CD4-positive, alpha-beta T cell treated with Interleukin-12 subunit alpha and Interleukin-12 subunit beta, for 1 hour (primary cell): ENCODE measurements around the gene CAMTA1.

Experiments used
- DNase-seq: peaks from one replicate; pipeline ENCODE4 v3.0.0-alpha.2; 2020

The CAMTA1 gene

DNA sequence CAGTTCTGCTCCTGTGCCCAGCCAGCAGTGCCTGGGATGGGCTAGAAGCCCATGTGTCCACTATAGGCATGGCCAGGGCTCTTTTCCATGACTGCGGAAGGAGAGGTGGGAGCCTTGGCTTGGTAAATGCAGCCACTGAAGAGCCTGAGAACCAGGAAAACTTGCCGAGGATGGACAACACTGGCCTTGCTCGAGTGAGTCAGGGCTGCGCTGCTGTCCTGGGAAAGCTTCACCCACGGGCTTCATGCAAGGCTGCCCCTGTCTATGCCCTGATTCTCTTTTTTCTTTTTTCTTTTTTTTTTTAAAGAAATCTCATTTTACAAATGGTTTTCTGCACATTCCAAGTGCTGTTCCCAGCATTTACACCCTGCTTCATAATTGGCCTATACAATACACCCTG lies 156.5 kb downstream of the CAMTA1 start:
- DNase-seq: no peak

DNA sequence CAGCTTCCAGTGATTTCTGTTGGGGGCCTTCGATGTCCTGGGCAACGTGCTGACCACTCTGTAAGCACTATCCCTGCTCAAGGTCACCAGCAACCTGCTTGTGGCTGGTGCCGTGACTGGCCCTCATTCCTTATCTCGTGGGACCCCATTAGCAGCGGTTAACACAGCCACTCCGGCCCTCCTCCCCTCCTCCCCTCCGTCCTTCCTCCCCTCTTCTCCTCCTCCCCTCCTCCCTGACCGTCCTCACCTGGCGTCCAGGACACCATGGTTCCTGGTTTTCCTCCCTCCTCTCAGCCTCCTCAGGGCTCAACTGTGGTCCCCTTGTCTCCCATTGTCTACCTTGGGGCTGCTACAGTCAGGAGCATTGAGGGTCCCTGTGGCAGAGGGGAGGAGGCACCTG lies 157.7 kb downstream of the CAMTA1 start:
- no peak for DNase-seq

DNA sequence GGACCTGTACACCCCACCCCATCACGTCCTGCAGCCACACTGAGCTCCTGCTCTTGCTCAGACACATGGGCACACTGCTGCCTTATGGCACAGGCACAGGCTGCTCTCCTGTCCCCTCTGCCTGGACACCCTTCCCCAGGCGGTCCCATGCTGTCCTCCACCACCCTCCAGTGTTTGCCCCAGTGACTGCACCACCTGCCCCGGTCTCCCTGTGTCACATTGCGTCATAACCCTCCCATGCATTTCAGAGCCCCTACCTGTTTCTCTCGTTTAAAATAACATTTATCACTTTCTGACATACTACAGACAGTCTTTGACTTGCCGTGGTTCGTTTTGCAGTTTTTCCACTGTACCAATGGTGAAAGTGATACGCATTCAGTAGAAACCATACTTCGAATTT lies 159.2 kb downstream of the CAMTA1 start:
- DNase-seq: no peak

DNA sequence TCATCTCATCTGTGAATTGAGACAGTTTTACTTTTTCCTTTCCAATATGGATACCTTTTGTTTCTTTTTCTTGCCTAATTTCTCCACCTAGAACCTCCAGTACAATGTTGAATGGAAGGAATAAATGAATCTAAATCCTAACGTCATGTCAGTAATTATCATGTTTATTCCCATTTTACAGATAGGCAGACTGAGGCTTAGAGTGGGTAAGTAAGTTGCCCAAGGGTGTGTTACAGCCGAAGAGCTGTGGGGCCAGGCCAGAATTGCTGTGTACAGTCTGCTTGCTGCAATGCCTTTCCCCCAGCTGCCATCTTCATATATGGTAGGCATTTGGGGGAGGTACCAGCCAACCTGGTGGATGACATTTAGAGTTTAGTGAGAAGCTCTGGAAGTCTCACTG lies 162.7 kb downstream of the CAMTA1 start:
- DNase-seq: no peak

DNA sequence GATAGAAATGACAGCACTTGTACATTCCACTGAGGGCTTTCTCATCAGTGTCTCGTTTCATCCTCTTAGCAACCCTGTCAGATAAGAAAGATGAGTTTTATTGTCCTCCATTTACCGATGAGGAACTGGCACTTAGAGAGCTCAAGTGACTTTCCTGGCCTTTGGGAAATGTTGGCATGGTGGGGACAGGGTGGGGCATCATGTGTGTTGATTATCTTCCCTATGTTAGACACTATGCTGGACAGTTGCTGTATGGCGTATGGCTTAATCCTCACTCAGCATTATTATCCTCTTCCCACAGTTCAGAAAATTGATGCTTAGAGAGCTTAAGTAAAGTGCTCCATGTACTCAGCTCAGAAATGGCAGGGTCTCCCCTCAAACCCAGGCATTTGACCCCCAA lies 163.2 kb downstream of the CAMTA1 start:
- no peak for DNase-seq

DNA sequence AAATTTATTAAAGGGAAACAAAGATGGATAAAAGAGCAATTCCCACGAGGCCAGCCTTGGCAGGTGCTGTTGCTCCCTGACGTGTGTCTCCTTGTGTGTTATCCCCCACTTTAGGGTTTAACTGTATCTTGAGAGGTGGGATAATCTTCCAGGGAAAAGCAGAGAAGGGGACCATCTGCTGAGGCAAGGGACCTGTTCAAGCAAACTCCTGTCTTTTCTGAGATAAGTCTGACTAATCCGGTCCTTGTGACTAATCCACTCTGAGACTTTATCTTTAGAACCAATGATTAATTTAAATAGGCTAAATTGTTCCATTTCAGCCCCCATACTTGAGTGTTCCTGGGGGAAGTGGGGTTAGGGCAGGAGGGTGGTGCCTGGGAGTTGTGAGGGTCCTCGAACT lies 163.6 kb downstream of the CAMTA1 start:
- DNase-seq: no peak

DNA sequence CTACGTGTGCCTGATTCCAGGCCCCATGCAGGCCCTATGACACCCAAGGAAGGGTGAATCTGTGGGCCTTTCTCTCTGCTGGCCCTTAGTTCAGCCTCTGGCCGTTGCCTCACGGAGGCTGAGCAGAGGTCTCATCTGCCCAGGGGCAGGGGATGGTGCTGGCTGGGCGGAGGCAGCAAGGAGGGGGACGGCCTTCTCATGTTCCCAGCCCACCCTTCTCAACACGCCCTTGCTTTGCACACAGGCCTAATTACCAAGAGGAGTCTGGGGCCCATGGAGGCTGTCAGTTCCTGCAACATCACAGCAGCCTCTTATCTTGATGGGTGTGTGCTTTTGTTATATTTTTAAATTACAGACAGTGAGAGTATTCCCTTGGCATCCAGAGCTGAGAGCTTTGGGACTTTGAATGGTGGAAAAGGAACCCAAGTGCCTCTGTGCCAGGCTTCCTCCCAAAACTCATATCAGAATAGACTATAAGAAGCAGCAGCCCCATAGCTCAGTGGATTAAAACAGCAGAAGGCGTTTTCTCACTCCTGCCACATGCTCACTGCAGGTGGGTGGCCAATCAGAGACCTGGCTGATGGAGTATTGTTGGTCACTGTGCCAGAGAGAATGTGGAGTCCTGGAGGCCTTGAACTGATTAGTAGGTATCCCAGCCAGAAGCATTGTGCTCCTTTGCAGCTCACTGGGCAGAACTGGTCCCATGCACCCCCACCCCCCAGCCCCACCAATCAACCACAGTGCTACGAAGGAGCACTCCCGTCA lies 164.9 kb downstream of the CAMTA1 start:
- no peak for DNase-seq

DNA sequence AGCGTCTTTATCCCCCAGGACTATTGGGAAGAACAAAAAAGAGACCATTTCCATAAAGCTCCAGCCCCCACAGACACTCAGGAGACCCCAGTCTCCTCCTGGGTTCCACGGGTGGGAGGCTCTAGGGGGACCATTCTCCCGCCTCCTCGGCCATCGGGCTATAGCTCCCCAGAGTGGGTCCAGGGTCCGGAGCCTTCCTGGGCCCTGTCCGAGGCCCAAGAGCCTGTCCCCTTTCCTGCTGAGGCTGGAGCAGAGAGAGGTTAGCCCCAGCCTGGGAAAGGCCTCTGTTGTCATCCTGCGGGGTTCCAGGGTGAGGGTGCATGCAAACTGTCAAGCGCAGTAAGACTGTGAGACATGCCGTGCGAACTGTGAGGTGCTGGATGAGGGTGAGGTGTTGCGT lies 166.3 kb downstream of the CAMTA1 start:
- no peak for DNase-seq

DNA sequence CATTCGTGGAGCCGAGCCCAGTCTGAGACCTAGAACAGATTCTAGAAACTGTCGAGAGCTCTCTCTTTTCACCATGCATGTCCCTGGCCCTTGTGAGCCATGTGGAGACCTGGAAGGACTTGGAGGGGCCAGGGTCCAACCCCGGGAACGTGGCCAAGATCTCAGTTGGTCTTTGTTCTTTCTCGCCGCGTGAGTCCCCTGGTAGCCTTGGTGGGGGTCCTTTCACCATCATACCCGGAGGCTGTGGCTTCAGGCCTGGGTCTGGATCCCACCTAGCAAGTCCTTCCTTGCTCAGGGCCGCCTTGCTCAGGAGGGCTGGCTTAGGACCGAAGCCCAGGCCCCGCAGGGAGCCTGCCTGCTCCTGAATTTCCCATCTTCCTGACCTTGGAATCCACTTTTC lies 168.0 kb downstream of the CAMTA1 start:
- no peak for DNase-seq

DNA sequence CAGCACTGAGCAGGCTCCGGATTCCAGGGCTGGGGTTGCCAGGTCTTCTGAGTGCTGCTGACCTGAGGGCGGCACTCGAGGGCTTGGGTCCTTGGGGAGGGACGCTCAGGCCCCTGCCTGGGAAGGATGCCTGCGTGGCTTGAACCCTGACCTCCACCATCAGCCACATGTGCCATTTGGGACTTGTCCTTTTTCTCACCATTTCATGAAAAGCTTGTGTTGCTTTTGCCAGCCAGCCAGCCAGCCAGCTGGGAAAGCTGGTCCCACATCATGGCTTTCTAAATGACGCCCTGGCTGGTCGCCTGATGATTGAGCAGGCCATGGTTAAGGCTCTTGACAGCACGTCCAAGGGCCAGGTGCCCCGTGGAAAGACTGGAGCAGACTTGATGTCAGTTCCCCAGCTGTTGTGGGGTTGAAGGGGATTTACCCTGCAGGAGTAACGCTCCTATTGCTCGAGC lies 168.7 kb downstream of the CAMTA1 start:
- DNase-seq: no peak

DNA sequence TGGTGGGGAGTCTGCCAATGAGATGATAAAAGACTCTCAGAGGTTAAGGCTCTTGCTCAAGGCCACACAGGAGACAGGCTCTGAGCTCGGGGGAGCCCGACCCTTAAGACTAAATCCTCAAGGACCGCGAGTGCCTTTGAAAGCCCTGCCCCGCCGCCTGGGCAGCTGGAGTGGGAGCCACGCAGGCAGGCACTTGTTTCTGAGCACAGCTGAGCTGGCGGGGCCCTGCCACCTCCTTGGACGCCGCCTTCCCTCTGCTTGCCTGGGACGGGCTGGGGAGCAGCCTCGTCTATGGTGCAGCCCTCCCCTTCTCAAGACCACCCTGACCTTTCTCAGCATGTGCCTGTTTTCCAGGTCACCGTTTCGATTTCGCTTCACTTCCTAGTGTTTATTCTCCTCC lies 169.3 kb downstream of the CAMTA1 start:
- DNase-seq: no peak

DNA sequence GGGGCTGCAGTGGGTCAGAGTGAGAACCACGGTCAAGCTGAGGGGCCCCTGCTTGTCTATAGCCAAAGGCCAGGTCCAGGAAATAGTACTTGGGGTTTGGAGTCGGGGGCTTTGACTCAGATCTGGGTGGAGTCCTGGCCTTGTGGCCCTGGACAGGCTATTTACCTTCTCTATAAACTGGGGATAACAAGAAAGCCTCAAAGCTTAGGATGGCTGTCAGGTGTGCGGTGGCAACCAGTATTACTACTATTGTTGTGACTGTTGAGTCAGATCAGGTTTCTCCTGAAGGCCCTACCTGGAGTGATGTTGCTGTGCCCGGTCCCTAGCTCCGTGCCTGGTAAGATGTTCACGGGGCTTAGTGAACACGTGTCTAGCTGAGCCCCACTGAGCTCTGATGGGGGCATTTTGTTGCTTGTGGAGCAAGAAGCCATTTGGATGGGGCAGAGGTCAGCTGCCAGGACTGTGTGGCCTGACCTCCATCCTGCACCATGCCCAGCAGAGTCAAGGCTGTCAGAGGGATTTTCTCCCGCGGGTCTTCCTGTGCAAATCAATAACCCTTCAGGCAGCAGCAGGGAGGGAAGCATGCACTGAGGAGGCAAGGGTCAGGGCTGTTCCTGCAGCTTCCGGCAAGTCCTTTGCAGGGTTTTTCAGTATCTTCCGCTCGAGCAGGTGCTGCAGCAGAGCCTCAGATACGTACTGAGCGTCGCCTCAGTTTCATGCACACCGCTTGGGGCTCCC lies 170.3 kb downstream of the CAMTA1 start:
- no peak for DNase-seq

DNA sequence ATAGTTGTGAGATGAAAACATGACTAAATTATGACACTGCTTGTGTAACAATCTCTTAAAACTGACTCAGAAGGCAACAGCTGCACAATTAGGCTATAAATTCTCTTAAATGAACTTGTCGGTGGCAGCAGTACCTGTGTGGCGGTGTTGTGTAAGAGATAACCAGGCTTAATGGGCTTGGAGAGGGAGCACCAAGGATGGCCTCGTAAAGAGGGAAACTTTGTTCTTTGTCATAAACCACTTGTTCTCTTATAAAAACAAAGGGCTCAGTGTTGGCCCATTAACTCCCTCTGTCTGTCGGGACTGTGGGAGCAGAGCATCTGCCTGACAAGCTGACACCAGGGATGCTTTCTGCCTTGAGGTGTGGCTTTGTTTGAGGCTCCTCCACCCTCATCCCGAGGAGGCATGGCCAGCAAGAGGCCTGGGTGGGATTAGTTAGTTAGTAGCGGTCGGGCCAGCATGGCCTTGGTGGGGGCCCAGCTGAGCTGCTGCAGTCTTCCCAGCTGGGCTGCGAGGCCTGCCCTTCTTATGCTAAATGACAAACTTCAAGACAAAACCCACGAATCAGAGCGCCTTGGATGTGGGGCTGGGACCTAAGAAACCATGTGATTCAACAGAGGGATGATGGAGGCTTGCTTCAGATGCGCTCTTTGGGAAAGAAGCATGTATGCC lies 171.4 kb downstream of the CAMTA1 start:
- no peak for DNase-seq

DNA sequence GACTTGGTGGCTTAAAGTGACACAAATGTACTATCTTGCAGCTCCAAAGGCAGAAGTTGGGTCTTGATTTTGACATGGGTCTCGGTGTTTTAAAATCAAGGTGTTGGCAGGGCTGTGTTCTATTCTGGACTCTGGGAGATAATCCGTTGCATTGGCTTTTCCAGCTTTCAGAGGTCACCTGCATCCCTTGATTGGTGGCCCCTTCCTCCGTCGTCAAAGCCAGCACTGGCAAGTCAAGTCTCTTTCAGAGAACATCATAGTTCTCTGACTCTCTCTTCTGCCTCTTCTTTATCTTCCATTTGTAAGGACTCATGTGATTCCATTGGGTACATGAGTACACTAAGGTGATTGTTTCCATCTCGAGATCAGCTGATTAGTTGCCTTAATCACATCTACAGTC lies 172.1 kb downstream of the CAMTA1 start:
- DNase-seq: no peak

DNA sequence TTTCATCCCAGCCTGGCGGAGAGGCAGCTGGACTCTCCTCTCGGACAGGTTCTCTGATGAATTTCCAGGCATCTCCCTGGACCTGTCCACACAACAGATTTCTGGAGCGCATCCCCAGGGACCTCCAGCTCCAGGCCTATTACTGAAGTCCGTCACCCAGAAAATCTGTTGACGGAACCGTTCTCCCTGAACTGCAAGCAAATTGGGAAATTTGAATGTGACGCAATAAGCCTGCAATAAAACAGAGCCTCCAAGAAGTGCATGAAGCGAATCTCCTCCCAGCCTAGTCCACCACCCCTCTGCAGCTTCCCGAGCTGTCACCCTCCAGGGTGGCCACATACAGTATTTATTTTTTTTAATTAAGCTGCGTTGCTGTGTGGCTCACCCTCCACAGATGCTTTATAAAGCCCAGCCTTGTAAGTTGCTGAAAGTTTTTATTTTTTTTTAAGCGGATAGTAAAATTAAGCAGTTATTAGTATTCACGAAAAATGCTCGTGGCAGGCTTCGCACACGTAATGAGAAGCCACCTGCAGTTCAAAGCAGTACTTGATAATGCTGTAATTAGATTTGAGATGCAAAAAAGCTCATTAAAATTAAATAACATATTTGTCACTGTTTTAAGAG lies 173.3 kb downstream of the CAMTA1 start:
- no peak for DNase-seq

DNA sequence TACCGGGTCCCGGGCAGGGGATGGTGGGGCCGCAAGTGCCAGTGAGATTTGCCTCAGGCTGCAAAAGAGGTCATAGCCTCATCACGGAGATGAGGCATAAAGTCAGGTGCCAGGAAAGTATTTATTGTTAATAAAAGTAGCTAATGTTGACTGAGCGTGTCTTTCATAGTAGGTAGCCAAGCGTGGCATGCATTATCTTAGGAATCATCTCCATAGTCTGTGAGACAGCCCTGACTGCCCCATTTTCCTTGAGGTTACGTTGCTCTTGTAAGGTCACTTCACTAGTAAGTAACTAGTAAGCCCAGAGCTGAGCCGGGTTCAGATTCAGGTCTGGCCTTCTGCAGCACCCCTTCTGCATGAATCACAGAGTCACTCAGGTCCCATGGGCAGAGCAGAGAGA lies 174.2 kb downstream of the CAMTA1 start:
- DNase-seq: no peak

DNA sequence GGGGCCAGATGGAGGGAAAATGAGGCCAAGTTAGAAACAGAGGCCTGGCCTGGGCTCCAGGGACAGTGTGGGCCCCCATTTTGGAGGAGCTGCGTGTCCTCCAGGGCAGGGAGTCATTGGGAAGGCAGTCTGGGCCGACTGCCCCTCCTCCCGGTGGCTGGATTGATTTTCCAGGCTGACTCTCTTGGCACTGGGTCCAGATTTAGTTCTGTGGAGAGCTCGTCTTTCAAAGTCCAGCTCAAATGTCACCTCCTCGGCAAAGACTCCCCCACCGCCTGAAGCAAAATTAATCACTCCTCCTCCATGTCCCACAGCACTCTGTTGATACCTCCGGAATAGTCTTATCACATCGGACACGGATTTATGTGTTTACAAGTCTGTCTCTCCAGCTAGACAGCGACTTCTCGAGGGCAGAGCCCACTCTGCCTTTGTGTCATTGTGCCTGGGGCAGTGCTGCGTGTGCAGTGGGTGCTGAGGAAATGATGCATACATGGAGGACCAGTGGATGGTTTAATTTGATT lies 175.1 kb downstream of the CAMTA1 start:
- DNase-seq: no peak

DNA sequence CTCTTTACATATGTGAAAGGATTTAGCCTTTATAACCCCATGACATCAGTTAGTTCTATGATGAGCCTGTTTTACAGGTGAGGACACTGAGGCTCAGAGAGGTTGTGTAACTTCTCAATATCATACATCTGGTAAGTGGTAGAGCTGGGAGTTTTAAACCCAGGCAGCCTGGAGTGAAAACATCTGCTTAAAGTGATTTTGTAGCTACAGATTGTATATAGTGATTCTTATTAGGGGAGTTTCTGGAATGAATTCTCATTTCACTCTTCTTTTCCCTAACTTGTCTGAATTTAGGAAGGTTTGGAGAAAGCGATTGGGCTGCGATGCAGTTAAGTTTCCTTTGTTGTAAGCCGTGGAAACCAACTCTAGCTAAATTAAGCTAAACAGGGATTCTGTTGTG lies 175.6 kb downstream of the CAMTA1 start:
- DNase-seq: no peak

DNA sequence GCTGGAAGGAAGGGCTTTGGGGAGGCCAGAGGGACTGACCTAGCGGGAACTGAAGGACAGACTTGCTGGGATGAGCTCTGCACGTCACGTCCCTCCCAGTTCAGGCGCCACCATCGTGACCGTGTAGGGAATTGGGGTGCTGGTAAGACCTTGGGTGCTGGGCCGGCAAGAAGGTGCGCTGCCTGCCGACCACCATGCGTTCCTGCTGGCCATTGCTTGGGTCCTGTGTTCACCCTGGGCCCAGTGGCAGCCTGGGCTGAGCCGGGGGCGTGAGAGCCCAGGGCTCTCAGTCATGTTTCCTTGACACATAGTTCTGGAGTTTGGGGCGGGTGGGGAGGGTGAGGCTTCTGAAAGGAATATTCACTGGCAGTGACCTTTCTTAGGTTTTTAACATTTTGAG lies 176.0 kb downstream of the CAMTA1 start:
- DNase-seq: no peak

DNA sequence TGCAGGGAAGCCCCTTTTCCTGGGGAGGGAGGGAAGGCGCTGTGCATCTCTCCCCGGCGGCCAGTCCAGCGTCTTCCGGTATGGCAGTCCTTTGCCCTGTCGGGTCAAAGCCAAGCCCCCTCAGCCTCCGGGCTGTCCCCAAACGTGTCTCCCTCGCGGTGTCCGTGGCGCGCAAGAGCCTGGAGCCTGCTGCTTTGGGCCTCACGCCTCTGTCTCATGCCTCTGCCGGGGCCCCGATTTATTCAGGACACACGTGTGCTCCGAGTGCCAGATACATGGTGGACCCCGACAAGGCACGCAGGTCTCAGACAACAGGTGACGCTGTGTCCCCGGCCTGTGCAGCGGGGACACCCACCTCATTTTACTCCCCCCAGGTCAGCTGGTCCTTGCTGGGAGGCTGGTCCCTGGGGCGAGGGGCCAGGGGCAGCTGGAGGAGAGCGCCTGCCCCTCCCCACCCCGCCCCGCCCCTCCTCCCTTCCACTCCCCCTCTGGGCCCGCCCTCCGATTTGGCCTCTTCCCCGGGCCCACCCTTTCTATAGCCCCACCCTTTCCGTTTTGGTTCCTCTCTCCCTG lies 176.7 kb downstream of the CAMTA1 start:
- no peak for DNase-seq

DNA sequence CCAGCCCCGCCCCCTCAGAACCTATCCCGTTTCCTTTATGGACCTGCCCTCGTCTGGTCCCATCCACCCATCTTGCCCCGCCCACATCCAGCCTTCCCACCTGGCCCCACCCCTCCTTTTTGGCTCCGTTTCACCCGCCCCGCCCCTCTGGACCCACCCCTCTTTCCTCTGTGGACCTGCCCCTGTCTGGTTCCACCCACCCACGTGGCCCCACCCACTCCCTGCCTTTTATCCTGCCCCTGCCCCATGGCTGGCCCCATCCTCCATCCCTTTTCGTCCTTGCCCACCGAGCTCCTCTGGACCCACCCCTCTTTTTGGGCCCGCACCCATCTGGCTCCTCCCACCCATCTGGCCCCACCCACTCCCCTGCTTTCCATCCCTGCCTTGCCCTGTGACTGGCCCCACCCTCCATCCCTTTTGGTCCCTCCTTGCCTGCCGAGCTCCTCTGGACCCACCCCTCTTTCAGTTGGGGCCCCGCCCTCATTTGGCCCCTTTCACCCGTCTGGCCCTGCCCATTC lies 177.3 kb downstream of the CAMTA1 start:
- peak; percentile 27 for DNase-seq
